Panc1 (cell line): ENCODE measurements around the gene LGALS13.

Source experiments
- TCF7L2 ChIP-seq: IDR thresholded peaks from 2 replicates; pipeline ENCODE4 v1.6.1; 2011; ENCODE audit warnings: mild to moderate bottlenecking, low read depth, low read length, inconsistent platforms
- TF ChIP-seq, protein P1 (sequence below): fragments of 450-650 bp; IDR thresholded peaks from 2 replicates; pipeline ENCODE4 v1.5.1; 2017; ENCODE audit warnings: mild to moderate bottlenecking

DNA sequence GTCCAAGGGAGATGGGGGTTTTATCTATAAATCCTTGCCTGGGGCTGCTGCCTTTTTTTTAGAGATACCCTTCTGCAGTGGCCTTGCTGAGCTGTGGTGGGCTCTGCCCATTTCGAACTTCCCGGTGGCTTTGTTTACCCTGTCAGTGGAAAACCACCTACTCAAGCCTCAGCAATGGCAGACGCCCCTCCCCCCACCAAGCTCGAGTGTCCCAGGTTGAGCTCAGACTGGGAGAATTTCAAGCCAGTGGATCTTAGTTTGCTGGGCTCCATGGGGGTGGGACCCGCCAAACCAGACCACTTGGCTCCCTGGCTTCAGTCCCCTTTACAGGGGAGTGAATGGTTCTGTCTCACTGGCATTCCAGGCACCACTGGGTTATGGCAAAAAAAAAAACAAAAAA, 21.6 kb downstream of the LGALS13 start:
- TF ChIP-seq TCF7L2, result no peak
- TF ChIP-seq, protein P1, sequence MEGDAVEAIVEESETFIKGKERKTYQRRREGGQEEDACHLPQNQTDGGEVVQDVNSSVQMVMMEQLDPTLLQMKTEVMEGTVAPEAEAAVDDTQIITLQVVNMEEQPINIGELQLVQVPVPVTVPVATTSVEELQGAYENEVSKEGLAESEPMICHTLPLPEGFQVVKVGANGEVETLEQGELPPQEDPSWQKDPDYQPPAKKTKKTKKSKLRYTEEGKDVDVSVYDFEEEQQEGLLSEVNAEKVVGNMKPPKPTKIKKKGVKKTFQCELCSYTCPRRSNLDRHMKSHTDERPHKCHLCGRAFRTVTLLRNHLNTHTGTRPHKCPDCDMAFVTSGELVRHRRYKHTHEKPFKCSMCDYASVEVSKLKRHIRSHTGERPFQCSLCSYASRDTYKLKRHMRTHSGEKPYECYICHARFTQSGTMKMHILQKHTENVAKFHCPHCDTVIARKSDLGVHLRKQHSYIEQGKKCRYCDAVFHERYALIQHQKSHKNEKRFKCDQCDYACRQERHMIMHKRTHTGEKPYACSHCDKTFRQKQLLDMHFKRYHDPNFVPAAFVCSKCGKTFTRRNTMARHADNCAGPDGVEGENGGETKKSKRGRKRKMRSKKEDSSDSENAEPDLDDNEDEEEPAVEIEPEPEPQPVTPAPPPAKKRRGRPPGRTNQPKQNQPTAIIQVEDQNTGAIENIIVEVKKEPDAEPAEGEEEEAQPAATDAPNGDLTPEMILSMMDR, result no peak
